ENCODE measurements around the gene GPR101.
A peak's percentile ranks its signal among the peaks of the same experiment; 100 is the strongest.

The GPR101 gene
- 0 to 1.4 reads per million in 2 donors for total RNA-seq

- DNase-seq = no peak
Observed at GRCh38 chrX:137033774-137034507, at the start of gene GPR101. Gene GPR101 (minus strand): TSS chrX:137033995. CDS start chrX:137031674, 2,321 bp downstream.

- DNase-seq = no peak
Observed at GRCh38 chrX:137081239-137081638, 47.4 kb upstream of the GPR101 start.

- DNase-seq = no peak
Observed at GRCh38 chrX:137072396-137072795, 38.6 kb upstream of the GPR101 start.

GRCh38 chrX:137071596-137071995 is 37.8 kb upstream of the GPR101 start:
- no peak for DNase-seq

GRCh38 chrX:137067147-137067546 is 33.4 kb upstream of the GPR101 start:
- no peak for DNase-seq

GRCh38 chrX:137062915-137063617 is 29.3 kb upstream of the GPR101 start:
- DNase-seq = no peak

GRCh38 chrX:137058339-137059127 is 24.7 kb upstream of the GPR101 start:
- no peak for DNase-seq

GRCh38 chrX:137052643-137053235 is 18.9 kb upstream of the GPR101 start:
- DNase-seq = peak; percentile 12

GRCh38 chrX:137051978-137052642 is 18.3 kb upstream of the GPR101 start:
- peak; percentile 72 for DNase-seq

GRCh38 chrX:137044893-137045292 is 11.1 kb upstream of the GPR101 start:
- no peak for DNase-seq

- no peak for DNase-seq
Observed at GRCh38 chrX:137043736-137044135, 9.9 kb upstream of the GPR101 start.

GRCh38 chrX:137041329-137041728 is 7.5 kb upstream of the GPR101 start:
- no peak for DNase-seq

- no peak for DNase-seq
Observed at GRCh38 chrX:137040113-137040794, 6.5 kb upstream of the GPR101 start.

GRCh38 chrX:137034508-137034872 is 695 bp upstream of the GPR101 start:
- no peak for DNase-seq

GRCh38 chrX:137032841-137033773 is 688 bp downstream of the GPR101 start:
- DNase-seq = no peak

- DNase-seq = no peak
Observed at GRCh38 chrX:137032341-137032694, 1.5 kb downstream of the GPR101 start.

- DNase-seq = peak; percentile 6
Observed at GRCh38 chrX:137031517-137032340, 2.1 kb downstream of the GPR101 start.

- DNase-seq = no peak
Observed at GRCh38 chrX:137031039-137031438, 2.8 kb downstream of the GPR101 start.

- no peak for DNase-seq
Observed at GRCh38 chrX:137028699-137029098, 5.1 kb downstream of the GPR101 start.

GRCh38 chrX:137025930-137026329 is 7.9 kb downstream of the GPR101 start:
- DNase-seq = no peak

Measured in T-helper 9 cell (primary cell).